Neural crest cell (in vitro differentiated cells): ENCODE data around the gene ZNF581. TPM values are rescaled to one million over a fixed set of nuclear protein-coding genes. Genes with fewer than 3 reads are reported as not detected.

Source experiments
- DNase-seq: peaks from one replicate; pipeline ENCODE4 v3.0.0; 2021; ENCODE audit warnings: low read depth, mixed read lengths, low spot score
- H3K27ac Mint-ChIP-seq: one replicate; pipeline ENCODE4 v1.8.0; 2021; ENCODE audit warnings: mild to moderate bottlenecking, mixed read lengths; ENCODE audit not compliant: unreplicated experiment
- H3K27me3 Mint-ChIP-seq: 2 replicates; pipeline ENCODE4 v1.8.0; 2021; ENCODE audit warnings: low read depth, mild to moderate bottlenecking, mixed read lengths
- H3K36me3 Mint-ChIP-seq: 2 replicates; pipeline ENCODE4 v1.8.0; 2021; ENCODE audit warnings: low read depth, mild to moderate bottlenecking, mixed read lengths
- H3K4me1 Mint-ChIP-seq: 2 replicates; pipeline ENCODE4 v1.8.0; 2021; ENCODE audit warnings: mixed read lengths
- H3K4me3 Mint-ChIP-seq: one replicate; pipeline ENCODE4 v1.8.0; 2021; ENCODE audit warnings: mild to moderate bottlenecking, mixed read lengths
- H3K9me3 Mint-ChIP-seq: 2 replicates; pipeline ENCODE4 v1.8.0; 2021; ENCODE audit warnings: mixed read lengths
- total RNA-seq: library from RNA; stranded (reverse); gene quantifications from 2 replicates; pipeline ENCODE4 v1.2.1, GENCODE V29; 2021
- TF ChIP-seq, protein P1 (sequence below): fragments of 200-600 bp; sonication (generic); conservative IDR thresholded peaks from 2 replicates; pipeline ENCODE4 v1.5.0; 2021; ENCODE audit warnings: antibody characterized with exemption, mild to moderate bottlenecking

ZNF581 gene
- total RNA-seq, 1 donor from 2014 or later, result 40.8 TPM

DNA sequence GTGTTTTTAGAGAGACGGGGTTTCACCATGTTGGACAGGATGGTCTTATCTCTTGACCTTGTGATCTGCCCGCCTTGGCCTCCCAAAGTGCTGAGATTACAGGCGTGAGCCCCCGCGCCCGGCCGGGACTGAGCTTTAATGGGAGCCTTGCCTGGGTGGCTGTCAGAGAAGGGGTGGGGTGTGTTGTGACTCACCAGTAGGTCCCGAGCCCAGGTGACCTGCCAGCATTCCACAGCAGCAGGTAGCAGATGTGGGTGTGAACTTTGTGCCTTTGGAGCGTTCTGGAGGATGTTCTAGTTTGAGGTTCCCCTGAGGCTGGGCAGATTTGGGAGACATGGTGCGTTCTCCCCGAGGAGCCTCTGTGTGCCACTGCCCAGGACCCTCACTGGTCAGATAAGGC, 24.5 kb downstream of the ZNF581 start:
- Mint-ChIP-seq H3K27ac (no peak overlapping the region), H3K4me1 (peaks cover 13% of the 10 kb centered on the region), H3K4me3 (no peak overlapping the region), H3K36me3 (peaks cover 14% of the 10 kb centered on the region), H3K9me3 (no peaks in the 10 kb centered on the region), H3K27me3 (peaks cover 3% of the 10 kb centered on the region)
- DNase-seq, result no peak
- TF ChIP-seq, protein P1, sequence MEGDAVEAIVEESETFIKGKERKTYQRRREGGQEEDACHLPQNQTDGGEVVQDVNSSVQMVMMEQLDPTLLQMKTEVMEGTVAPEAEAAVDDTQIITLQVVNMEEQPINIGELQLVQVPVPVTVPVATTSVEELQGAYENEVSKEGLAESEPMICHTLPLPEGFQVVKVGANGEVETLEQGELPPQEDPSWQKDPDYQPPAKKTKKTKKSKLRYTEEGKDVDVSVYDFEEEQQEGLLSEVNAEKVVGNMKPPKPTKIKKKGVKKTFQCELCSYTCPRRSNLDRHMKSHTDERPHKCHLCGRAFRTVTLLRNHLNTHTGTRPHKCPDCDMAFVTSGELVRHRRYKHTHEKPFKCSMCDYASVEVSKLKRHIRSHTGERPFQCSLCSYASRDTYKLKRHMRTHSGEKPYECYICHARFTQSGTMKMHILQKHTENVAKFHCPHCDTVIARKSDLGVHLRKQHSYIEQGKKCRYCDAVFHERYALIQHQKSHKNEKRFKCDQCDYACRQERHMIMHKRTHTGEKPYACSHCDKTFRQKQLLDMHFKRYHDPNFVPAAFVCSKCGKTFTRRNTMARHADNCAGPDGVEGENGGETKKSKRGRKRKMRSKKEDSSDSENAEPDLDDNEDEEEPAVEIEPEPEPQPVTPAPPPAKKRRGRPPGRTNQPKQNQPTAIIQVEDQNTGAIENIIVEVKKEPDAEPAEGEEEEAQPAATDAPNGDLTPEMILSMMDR, result no peak

GRCh38 chr19:55668603-55669348, 25.3 kb downstream of the ZNF581 start:
- Mint-ChIP-seq H3K27me3 (peaks cover 3% of the 10 kb centered on the region), H3K9me3 (no peaks in the 10 kb centered on the region), H3K27ac (no peak overlapping the region), H3K4me3 (no peak overlapping the region), H3K36me3 (peaks cover 12% of the 10 kb centered on the region), H3K4me1 (peaks cover 20% of the 10 kb centered on the region)
- TF ChIP-seq, protein P1, result no peak
- DNase-seq, result no peak

DNA sequence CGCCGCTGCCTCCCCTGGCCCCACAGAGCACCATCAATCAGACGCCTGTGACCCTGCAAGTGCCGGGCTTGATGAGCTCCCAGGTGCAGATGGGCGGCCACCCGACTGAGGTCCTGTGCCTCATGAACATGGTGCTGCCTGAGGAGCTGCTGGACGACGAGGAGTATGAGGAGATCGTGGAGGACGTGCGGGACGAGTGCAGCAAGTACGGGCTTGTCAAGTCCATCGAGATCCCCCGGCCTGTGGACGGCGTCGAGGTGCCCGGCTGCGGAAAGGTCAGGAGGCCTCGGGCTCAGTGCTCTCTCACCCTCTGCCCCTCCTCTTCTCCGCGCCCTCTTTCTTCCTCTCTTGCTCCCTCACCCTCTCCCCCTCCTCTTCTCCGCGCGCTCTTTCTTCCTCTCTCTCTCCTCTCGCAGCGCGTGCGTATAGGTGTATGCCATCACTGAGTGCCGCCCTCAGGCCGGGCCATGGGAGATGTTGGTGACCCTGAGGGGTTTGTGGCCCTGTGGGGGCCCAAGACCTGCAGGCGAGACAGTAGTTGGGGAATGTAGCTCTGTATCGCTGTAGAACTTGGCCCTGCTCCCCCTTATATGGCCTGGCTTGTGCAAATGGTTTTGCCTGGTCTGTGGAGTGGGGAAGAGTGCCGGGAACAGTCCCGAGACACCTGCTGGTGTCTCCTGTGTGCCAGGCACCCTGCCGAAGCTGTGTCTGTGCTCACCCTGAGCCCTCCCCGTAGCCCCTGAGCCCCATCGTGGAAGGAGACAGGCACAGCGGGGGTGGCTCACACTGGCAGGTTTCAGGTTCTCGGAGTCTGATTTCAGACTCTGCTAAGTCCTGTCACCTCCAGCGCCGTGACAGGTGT, 26.2 kb downstream of the ZNF581 start:
- DNase-seq, result no peak
- Mint-ChIP-seq H3K36me3 (peaks cover 13% of the 10 kb centered on the region), H3K27me3 (peaks cover 3% of the 10 kb centered on the region), H3K9me3 (no peaks in the 10 kb centered on the region), H3K4me3 (no peak overlapping the region), H3K27ac (no peak overlapping the region), H3K4me1 (peaks cover 25% of the 10 kb centered on the region)
- TF ChIP-seq, protein P1, result no peak

DNA sequence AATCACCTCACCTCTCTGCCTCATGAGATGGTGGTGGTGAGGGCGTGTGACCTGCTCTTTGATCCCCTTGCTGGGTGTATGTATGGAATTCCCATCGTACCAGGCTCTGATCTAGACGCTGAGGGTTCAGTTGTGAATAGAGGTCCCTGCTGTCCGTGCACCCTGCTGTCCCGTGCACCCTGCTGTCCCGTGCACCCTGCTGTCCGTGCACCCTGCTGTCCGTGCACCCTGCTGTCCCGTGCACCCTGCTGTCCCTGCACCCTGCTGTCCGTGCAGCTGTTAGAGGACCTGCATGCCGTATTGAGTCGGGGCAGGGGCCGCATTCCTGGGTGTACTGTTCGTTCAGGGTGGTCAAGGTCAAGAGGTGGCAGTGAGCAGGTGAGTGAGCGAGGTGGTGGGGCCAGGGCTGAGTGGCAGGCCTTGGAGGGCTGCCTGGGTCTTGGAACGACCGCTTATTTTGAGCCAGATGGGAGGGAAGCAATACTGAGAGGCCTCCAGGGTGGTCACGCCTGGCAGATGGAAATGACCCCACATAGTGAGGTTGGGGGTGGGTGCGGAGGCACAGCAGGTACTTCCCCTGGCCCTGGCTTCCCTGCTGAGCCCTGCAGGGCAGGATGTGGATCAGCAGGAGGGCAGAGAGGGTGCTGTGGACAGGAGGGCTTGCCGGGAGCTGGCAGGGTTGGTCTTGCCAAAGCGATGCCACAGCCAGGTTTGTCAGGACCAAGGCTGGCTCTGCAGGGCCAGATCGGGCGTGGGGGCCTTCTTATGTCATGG, 27.0 kb downstream of the ZNF581 start:
- H3K4me3 Mint-ChIP-seq, result peak overlapping the region; percentile 85
- H3K27ac Mint-ChIP-seq, result no peak overlapping the region
- TF ChIP-seq, protein P1, result no peak
- peaks cover 5% of the 10 kb centered on the region for H3K27me3 Mint-ChIP-seq
- no peak for DNase-seq
- peaks cover 14% of the 10 kb centered on the region for H3K36me3 Mint-ChIP-seq
- peaks cover 27% of the 10 kb centered on the region for H3K4me1 Mint-ChIP-seq
- no peaks in the 10 kb centered on the region for H3K9me3 Mint-ChIP-seq

DNA sequence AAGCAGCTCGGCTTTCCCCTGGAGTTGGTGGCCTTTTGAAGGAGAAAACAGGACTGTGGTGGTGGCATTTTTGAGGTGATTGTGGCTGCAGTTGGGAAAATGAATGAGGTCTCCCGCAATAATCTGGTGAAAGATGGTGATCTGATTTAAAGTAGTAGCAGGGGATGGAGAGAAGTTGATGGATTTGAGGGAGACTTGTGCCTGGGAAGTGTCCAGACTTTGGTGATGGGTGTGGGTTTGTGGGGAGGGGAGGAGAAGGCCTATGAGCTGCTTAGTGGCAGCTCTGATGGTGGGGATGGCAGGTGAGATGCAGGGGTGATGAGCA, 27.6 kb downstream of the ZNF581 start:
- Mint-ChIP-seq H3K27ac (peak overlapping the region; percentile 14), H3K4me1 (peaks cover 32% of the 10 kb centered on the region), H3K27me3 (peaks cover 9% of the 10 kb centered on the region), H3K9me3 (no peaks in the 10 kb centered on the region), H3K36me3 (peaks cover 17% of the 10 kb centered on the region), H3K4me3 (peak overlapping the region; percentile 85)
- TF ChIP-seq, protein P1, result no peak
- no peak for DNase-seq
